Fibroblast of skin of scalp (primary cell): ENCODE results near the gene RRH.

Experiments
- DNase-seq: peaks from one replicate; pipeline ENCODE4 v3.0.0-alpha.2; 2013

Gene RRH

GRCh38 chr4:109890076-109890475 lies 62.3 kb downstream of the RRH start:
- no peak for DNase-seq
